ENCODE data around the gene PDE2A.

- TF ChIP-seq, protein P1, sequence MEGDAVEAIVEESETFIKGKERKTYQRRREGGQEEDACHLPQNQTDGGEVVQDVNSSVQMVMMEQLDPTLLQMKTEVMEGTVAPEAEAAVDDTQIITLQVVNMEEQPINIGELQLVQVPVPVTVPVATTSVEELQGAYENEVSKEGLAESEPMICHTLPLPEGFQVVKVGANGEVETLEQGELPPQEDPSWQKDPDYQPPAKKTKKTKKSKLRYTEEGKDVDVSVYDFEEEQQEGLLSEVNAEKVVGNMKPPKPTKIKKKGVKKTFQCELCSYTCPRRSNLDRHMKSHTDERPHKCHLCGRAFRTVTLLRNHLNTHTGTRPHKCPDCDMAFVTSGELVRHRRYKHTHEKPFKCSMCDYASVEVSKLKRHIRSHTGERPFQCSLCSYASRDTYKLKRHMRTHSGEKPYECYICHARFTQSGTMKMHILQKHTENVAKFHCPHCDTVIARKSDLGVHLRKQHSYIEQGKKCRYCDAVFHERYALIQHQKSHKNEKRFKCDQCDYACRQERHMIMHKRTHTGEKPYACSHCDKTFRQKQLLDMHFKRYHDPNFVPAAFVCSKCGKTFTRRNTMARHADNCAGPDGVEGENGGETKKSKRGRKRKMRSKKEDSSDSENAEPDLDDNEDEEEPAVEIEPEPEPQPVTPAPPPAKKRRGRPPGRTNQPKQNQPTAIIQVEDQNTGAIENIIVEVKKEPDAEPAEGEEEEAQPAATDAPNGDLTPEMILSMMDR (IDR thresholded peaks at IDR 0.05): no peak
- TF ChIP-seq POLR2A (IDR thresholded peaks at IDR 0.05): no peak
Measured at GRCh38 chr11:72609476-72609875, 64.7 kb downstream of the PDE2A start.

Data from breast epithelium (tissue), 3 donors.